ACHN (cell line): Measurements from ENCODE around the gene PRSS33.
A peak's percentile ranks its signal among the peaks of the same experiment; 100 is the strongest.

Experiments
- DNase-seq: peaks from one replicate; pipeline ENCODE4 v3.0.0-alpha.2; 2015
- in situ Hi-C: cut with HindIII; loops from 2 replicates; pipeline ENCODE4 v1.10.0; 2017; ENCODE audit warnings: low sequenced_read_pairs, low pct_ligation_motif_present, low pct_unique_long_range_greater_than_20kb

The PRSS33 gene

GRCh38 chr16:2787406-2787805 lies at the start of gene PRSS33:
Gene PRSS33 (minus strand): TSS chr16:2787560. CDS start chr16:2786547, 1,013 bp downstream.
- in situ Hi-C loops = no loop called here
- no peak for DNase-seq

- in situ Hi-C loops = no loop called here
Observed at GRCh38 chr16:2836646-2837508, 49.5 kb upstream of the PRSS33 start.

GRCh38 chr16:2835638-2836493 lies 48.5 kb upstream of the PRSS33 start:
- peak; percentile 99 for DNase-seq
- in situ Hi-C loops = no loop called here

More at GRCh38 chr16:2836646-2837508, 49.5 kb upstream of the PRSS33 start:
- DNase-seq = peak; percentile 29

GRCh38 chr16:2834968-2835367 lies 47.6 kb upstream of the PRSS33 start:
- DNase-seq = no peak
- in situ Hi-C loops = no loop called here

- no peak for DNase-seq
Observed at GRCh38 chr16:2833776-2834175, 46.4 kb upstream of the PRSS33 start.

GRCh38 chr16:2831203-2831602 lies 43.8 kb upstream of the PRSS33 start:
- in situ Hi-C loops = no loop called here
- DNase-seq = no peak

More at GRCh38 chr16:2833776-2834175, 46.4 kb upstream of the PRSS33 start:
- in situ Hi-C loops = no loop called here

- no peak for DNase-seq
- in situ Hi-C loops = no loop called here
Observed at GRCh38 chr16:2830355-2830695, 43.0 kb upstream of the PRSS33 start.

- no peak for DNase-seq
- in situ Hi-C loops = no loop called here
Observed at GRCh38 chr16:2829501-2830354, 42.4 kb upstream of the PRSS33 start, which contains the start of gene ZG16B. Gene ZG16B (plus strand): TSS chr16:2830303. CDS start chr16:2830442, 139 bp downstream.

GRCh38 chr16:2828876-2829430 lies 41.6 kb upstream of the PRSS33 start:
- in situ Hi-C loops = no loop called here
- no peak for DNase-seq

GRCh38 chr16:2828521-2828840 lies 41.1 kb upstream of the PRSS33 start:
- DNase-seq = no peak
- in situ Hi-C loops = no loop called here

- no peak for DNase-seq
- in situ Hi-C loops = no loop called here
Observed at GRCh38 chr16:2827831-2828520, 40.6 kb upstream of the PRSS33 start.

GRCh38 chr16:2827374-2827791 lies 40.0 kb upstream of the PRSS33 start:
- DNase-seq = no peak
- in situ Hi-C loops = no loop called here

GRCh38 chr16:2826591-2827373 lies 39.4 kb upstream of the PRSS33 start:
- in situ Hi-C loops = no loop called here
- DNase-seq = no peak

- DNase-seq = no peak
- in situ Hi-C loops = no loop called here
Observed at GRCh38 chr16:2825906-2826305, 38.5 kb upstream of the PRSS33 start.

GRCh38 chr16:2825049-2825742 lies 37.8 kb upstream of the PRSS33 start:
- in situ Hi-C loops = no loop called here
- no peak for DNase-seq

- DNase-seq = no peak
- in situ Hi-C loops = no loop called here
Observed at GRCh38 chr16:2824626-2825025, 37.3 kb upstream of the PRSS33 start.

- DNase-seq = no peak
- in situ Hi-C loops = no loop called here
Observed at GRCh38 chr16:2822496-2822895, 35.1 kb upstream of the PRSS33 start.
